Activated CD4-positive, alpha-beta T cell treated with anti-CD3 and anti-CD28 coated beads for 24 hours (primary cell): Measurements from ENCODE around the gene GTF3C5.

Source experiments
- DNase-seq, 2 donors: peaks; one replicate each; pipeline ENCODE4 v3.0.0-alpha.2; 2020; ENCODE audit warnings: low read depth in 2 of 2

GTF3C5 gene

GRCh38 chr9:133028221-133028620 lies 2.6 kb upstream of the GTF3C5 start:
- no peak for DNase-seq

DNA sequence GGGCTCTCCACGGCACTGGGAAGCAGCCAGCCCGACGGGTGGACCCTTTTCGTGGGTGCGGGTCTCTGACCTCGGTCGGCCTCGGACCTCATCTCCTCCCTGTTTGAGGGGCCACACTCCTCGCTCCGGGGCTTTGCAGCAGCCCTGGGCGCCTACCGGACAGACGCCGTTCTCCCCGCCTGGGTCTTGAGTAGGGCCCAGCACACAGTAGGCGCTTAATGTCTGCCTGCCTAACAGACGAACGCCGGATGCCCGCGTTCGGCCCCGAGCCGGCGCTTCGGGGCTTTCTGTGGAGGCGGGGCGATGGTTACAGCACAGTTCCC lies 842 bp upstream of the GTF3C5 start:
- DNase-seq, result peak in 1 of 2 donors; percentile 14

- no peak for DNase-seq
These were observed 279 bp downstream of the GTF3C5 start for GRCh38 chr9:133031130-133031422.

DNA sequence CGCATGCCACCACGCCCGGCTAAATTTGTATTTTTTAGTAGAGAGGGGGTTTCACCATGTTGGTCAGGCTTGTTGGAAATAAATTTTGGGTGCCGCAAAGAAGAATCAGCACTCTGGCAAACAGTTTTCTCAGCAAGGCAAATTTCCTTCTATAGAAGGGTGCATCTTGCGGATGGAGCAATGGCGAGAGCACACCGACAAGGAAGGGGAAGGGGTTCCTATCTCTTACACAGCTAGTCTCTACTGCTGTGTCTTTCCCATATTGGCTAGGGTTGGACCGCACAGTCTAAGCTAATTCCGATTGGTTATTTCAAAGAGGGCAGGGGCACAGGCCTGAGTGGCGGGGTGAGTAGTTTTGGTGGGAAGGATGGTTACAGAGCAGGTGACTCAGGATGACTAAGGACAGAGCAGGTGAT lies 707 bp downstream of the GTF3C5 start:
- no peak for DNase-seq

GRCh38 chr9:133032171-133032570 lies 1.4 kb downstream of the GTF3C5 start:
- DNase-seq, result no peak

- DNase-seq, result no peak
These were observed 4.9 kb downstream of the GTF3C5 start for GRCh38 chr9:133035669-133036068.

DNA sequence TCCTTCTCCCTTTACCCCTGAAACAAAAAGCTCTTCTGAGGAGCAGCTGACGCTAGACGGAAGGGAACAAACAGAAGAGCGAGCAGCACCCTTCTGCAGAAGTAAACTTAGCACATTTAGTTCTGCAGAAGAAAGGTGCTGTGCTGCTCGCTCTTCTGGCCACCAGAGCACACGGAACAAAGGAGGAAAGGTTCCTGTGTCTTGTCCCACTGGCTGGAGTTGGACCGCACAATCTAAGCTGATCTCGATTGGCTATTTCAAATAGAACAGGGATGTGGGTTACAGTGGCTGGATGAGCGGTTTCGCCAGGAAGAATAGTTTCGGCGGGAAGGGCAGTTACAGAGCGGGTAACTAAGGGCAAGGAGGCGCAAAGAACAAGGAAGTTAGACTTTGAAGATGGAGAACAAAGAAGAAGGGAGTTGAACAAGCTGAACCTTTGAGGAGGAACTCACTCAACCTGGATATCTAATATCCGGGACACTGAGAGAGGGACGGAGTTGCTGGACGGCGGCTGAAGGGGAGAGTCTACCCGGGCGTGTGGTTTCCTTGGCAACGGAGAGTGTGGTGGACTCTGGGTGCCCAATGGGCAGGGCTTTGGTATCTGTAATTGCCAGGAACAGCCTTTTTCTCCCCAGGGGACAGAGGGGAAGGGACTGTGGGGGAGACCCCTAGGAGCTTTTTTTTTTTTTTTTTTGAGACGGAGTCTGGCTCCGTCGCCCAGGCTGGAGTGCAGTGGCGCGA lies 7.1 kb downstream of the GTF3C5 start:
- no peak for DNase-seq

- peak in 1 of 2 donors; percentile 22 for DNase-seq
These were observed 10.2 kb downstream of the GTF3C5 start for GRCh38 chr9:133040892-133041479.

DNA sequence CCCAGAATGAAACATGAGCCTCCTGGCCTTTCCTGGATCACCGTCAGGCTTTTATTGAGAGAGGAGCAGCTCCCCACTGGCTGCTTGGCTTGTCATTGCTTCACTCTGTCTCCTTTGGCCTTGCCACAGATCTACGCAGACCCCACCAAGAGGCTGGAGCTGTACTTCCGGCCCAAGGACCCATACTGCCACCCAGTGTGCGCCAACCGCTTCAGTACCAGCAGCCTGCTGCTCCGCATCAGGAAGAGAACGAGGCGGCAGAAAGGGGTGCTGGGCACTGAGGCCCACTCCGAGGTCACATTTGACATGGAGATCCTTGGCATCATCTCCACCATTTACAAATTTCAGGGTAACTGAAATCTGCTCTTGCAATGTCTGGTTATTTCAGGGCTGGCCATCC lies 11.2 kb downstream of the GTF3C5 start:
- no peak for DNase-seq

- no peak for DNase-seq
These were observed 11.9 kb downstream of the GTF3C5 start for GRCh38 chr9:133042676-133043075.

DNA sequence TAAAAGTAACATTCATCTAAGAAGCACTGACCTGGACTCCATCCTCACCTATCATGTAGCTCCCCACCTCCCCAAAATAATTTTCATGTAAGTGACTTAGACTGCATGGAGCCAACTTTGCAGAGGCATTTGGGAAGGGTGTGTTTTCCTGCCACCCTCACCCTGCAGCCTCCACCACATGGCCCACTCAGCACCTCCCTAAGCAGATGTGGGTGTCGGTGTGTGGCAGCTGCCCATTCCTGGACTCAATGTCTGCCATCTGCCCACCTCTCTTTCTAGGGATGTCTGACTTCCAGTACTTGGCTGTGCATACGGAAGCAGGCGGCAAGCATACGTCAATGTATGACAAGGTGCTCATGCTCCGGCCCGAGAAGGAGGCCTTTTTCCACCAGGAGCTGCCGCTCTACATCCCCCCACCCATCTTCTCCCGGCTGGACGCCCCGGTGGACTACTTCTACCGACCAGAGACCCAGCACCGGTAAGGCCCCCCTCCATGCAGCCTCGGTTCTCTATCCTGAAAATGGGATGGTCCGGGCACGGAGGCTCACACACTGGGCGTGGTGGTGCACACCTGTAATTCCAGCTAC lies 12.7 kb downstream of the GTF3C5 start:
- DNase-seq, result no peak

DNA sequence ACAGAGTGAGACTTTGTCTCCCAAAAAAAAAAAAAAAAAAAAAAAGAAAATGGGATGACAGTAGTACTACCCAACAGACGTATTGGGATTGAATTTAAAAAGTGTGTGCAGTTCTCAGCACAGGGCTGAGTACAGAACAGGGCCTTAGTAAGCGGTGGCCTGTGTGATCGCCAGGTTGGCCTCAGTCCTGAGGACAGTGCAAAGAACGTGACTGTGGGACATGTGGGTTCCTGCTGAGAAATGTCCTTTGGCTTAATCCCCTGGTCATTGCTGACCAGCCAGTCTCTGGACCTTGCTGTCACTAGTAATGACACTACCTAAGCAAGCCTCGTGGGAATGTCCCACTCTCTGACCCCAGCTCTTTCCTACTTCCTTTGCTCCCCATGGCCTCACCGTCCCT lies 13.3 kb downstream of the GTF3C5 start:
- no peak for DNase-seq

- DNase-seq, result no peak
These were observed 13.9 kb downstream of the GTF3C5 start for GRCh38 chr9:133044661-133045060.

DNA sequence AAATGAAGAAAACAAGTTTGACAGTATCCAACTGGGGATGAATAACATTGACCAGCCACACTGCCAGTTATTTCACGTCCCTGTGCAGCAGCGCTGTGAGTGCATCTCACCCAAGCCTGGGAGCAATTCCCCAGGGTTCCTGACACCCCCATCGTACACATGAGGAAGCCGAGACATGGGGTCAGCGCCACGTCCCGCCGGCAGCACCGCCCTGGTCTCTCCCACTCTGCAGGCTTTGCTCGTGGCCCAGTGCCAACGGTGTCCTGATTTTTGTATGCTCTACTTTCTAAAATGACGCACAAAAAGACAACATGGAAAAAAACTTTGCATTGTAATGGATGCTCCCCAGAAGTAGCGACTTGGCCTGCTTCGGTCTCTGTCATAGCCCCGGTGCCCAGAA lies 14.3 kb downstream of the GTF3C5 start:
- no peak for DNase-seq

GRCh38 chr9:133046196-133046899 lies 15.6 kb downstream of the GTF3C5 start:
- no peak for DNase-seq

GRCh38 chr9:133046900-133047295 lies 16.1 kb downstream of the GTF3C5 start:
- no peak for DNase-seq

- no peak for DNase-seq
These were observed 17.8 kb downstream of the GTF3C5 start for GRCh38 chr9:133048595-133048994.

- DNase-seq, result no peak
These were observed 18.2 kb downstream of the GTF3C5 start for GRCh38 chr9:133049043-133049442.

DNA sequence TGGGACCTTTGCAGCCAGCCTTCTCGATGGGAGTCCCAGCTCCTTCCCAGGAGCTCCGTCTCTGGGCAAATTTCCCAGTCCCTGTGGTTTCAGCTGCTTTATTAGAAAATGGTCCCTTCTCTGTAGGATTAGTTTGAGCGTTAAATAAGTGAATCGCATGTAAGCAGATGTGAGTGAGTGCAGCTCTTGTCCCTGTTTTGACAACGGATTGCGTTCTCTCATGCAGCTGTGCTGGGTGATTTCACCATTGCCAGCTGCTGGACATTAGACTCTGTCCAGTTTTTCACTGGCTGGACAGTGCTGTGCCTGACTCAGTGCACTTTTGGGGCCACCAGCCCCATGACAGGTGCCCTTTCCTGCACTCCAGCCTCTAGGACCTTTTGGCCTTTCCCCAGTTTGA lies 19.3 kb downstream of the GTF3C5 start:
- no peak for DNase-seq

DNA sequence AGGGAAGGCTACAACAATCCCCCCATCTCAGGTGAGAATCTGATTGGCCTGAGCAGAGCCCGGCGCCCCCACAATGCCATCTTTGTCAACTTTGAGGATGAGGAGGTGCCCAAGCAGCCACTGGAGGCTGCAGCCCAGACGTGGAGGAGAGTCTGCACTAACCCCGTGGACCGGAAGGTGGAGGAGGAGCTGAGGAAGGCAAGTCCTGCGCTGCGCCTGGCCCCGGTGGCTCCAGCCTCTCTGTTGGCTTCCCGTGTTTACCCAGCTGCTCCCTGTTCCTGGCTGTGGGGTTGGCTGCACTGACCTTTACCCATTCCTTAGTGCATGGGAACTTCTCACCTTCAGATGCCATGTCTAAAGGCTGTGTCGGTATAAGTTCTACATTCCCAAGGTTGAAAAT lies 20.0 kb downstream of the GTF3C5 start:
- DNase-seq, result no peak

- DNase-seq, result no peak
These were observed 20.6 kb downstream of the GTF3C5 start for GRCh38 chr9:133051281-133051900.

- no peak for DNase-seq
These were observed 21.3 kb downstream of the GTF3C5 start for GRCh38 chr9:133051966-133052539.
